ENCODE data around the gene ZNF362. TPM values are rescaled to one million over a fixed set of nuclear protein-coding genes. Genes with fewer than 3 reads are reported as not detected.

The ZNF362 gene
- total and polyA plus RNA-seq, 2 of the 13 experiments (the other 11 are each of a cell fraction or from before 2014, with no cell fraction given) = 8.3 to 14.2 TPM

GRCh38 chr1:33255347-33256220 is 708 bp upstream of the ZNF362 start (continued):
- TF ChIP-seq, protein P1, sequence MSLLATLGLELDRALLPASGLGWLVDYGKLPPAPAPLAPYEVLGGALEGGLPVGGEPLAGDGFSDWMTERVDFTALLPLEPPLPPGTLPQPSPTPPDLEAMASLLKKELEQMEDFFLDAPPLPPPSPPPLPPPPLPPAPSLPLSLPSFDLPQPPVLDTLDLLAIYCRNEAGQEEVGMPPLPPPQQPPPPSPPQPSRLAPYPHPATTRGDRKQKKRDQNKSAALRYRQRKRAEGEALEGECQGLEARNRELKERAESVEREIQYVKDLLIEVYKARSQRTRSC (CRISPR knock-in tag; IDR thresholded peaks at IDR 0.05; ENCODE audit: low read depth) = no peak
- TF ChIP-seq RXRB (CRISPR knock-in tag; IDR thresholded peaks at IDR 0.05; ENCODE audit: borderline replicate concordance) (no peak), GABPB1 (CRISPR knock-in tag; IDR thresholded peaks at IDR 0.05) (peak; percentile 35; the same call in 1 of the 2 replicates), PHF21A (CRISPR knock-in tag; IDR thresholded peaks at IDR 0.05) (no peak), MIXL1 (CRISPR knock-in tag; IDR thresholded peaks at IDR 0.05) (no peak), NFYB (CRISPR knock-in tag; IDR thresholded peaks at IDR 0.05) (peak; percentile 32; the same call in 1 of the 2 replicates), ZNF263 (CRISPR knock-in tag; IDR thresholded peaks at IDR 0.05) (peak; percentile 61; the same call in 1 of the 2 replicates), ZFP82 (CRISPR knock-in tag; IDR thresholded peaks at IDR 0.05; ENCODE audit: borderline replicate concordance) (no peak), ZNF17 (CRISPR knock-in tag; IDR thresholded peaks at IDR 0.05) (no peak), EZH2 (conservative IDR thresholded peaks at IDR 0.05; ENCODE audit: low read depth, low read length) (no peak), ZNF577 (CRISPR knock-in tag; IDR thresholded peaks at IDR 0.05; ENCODE audit: borderline replicate concordance, low read depth) (no peak), ZNF614 (CRISPR knock-in tag; IDR thresholded peaks at IDR 0.05; ENCODE audit: borderline replicate concordance) (0 out of 2 replicates have a peak, but pooled peaks have one; percentile 30), FIP1L1 (IDR thresholded peaks at IDR 0.05; ENCODE audit: borderline replicate concordance, insufficient read depth, low read depth, low read length) (no peak), NFATC3 (CRISPR knock-in tag; IDR thresholded peaks at IDR 0.05) (no peak), GPN1 (CRISPR knock-in tag; IDR thresholded peaks at IDR 0.05; ENCODE audit: borderline replicate concordance) (no peak), SOX13 (IDR thresholded peaks at IDR 0.05) (no peak), SOX13 (CRISPR knock-in tag; conservative IDR thresholded peaks at IDR 0.05 in 1 of 2, IDR thresholded peaks at IDR 0.05 in 1 of 2) (no peak)
- TF ChIP-seq, protein P2, sequence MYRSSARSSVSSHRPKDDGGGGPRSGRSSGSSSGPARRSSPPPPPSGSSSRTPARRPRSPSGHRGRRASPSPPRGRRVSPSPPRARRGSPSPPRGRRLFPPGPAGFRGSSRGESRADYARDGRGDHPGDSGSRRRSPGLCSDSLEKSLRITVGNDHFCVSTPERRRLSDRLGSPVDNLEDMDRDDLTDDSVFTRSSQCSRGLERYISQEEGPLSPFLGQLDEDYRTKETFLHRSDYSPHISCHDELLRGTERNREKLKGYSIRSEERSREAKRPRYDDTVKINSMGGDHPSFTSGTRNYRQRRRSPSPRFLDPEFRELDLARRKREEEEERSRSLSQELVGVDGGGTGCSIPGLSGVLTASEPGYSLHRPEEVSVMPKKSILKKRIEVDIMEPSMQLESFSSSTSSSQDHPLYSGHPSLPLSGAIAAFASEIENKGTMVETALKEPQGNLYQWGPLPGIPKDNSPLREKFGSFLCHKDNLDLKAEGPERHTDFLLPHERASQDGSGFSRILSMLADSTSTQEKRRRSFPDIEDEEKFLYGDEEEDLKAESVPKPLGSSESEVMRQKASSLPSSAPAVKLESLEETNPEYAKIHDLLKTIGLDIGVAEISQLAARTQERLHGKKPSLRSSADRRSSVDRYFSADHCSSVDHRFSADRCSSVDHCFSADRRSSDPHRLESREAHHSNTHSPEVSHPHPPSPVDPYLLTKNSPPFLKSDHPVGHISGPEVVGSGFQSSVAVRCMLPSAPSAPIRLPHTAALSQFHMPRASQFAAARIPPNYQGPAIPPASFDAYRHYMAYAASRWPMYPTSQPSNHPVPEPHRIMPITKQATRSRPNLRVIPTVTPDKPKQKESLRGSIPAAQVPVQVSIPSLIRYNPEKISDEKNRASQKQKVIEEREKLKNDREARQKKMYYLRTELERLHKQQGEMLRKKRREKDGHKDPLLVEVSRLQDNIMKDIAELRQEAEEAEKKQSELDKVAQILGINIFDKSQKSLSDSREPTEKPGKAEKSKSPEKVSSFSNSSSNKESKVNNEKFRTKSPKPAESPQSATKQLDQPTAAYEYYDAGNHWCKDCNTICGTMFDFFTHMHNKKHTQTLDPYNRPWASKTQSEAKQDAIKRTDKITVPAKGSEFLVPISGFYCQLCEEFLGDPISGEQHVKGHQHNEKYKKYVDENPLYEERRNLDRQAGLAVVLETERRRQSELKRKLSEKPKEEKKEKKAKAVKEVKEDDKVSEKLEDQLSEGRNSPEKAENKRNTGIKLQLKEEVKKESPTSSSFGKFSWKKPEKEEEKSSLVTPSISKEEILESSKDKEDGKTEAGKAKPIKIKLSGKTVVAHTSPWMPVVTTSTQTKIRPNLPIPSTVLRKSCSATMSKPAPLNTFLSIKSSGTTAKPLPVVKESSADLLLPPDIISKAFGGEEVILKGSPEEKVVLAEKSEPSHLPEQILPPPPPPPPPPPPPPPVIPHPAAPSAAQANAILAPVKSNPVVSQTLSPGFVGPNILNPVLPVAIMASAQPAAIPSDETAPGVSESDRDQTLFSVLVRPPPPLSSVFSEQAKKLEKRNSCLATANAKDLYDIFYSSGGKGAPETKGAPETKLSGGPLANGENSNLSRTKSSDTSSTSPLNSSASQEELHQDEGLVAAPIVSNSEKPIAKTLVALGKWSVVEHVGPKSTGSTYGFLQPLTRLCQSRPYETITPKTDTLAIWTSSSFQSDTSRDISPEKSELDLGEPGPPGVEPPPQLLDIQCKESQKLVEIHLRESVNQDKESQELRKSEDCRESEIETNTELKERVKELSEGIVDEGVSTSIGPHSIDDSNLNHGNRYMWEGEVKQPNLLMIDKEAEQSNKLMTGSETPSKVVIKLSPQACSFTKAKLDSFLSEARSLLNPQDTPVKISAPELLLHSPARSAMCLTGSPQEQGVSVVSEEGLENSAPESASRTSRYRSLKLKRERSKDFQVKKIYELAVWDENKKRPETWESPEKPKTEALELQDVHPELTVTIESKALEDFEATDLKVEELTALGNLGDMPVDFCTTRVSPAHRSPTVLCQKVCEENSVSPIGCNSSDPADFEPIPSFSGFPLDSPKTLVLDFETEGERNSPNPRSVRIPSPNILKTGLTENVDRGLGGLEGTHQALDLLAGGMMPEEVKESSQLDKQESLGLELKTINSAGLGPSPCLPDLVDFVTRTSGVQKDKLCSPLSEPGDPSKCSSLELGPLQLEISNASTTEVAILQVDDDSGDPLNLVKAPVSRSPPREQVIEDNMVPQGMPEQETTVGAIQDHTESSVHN (CRISPR knock-in tag; IDR thresholded peaks at IDR 0.05) = no peak
- TF ChIP-seq, protein P3, sequence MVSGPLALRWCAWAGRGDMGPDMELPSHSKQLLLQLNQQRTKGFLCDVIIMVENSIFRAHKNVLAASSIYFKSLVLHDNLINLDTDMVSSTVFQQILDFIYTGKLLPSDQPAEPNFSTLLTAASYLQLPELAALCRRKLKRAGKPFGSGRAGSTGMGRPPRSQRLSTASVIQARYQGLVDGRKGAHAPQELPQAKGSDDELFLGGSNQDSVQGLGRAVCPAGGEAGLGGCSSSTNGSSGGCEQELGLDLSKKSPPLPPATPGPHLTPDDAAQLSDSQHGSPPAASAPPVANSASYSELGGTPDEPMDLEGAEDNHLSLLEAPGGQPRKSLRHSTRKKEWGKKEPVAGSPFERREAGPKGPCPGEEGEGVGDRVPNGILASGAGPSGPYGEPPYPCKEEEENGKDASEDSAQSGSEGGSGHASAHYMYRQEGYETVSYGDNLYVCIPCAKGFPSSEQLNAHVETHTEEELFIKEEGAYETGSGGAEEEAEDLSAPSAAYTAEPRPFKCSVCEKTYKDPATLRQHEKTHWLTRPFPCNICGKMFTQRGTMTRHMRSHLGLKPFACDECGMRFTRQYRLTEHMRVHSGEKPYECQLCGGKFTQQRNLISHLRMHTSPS (CRISPR knock-in tag; IDR thresholded peaks at IDR 0.05; ENCODE audit: low read depth) = peak; percentile 63

Measured in HepG2 (cell line).